Tibial artery (tissue), 4 donors: ENCODE measurements around the gene ELMOD1.
"Not testable (repeated sequence)": the region's sequence is repeated elsewhere in the genome, so short reads cannot be mapped to it uniquely, and the experiment has no call there.

Experiments used
- DNase-seq, 2 donors: peaks; one replicate each; pipeline ENCODE4 v3.0.0-alpha.2; 2019
- H3K27ac ChIP-seq, 2 donors: fragments of 200-600 bp; sonication (generic) in 1 of 2; 1 replicate in 1 of 2; 2 replicates in 1 of 2; pipeline ENCODE4 v1.5.1; 2018 to 2019; ENCODE audit warnings: mild to moderate bottlenecking in 1 of 2
- H3K27me3 ChIP-seq, 2 donors: fragments of 200-600 bp; sonication (generic) in 1 of 2; one replicate each; pipeline versions ENCODE4 v1.5.1 to v1.6.0; 2016 to 2019
- H3K36me3 ChIP-seq, 3 donors: fragments of 200-600 bp; sonication (generic) in 2 of 3; one replicate each; pipeline ENCODE4 v1.5.1; 2016 to 2019; ENCODE audit warnings: mild to moderate bottlenecking in 2 of 3
- H3K4me1 ChIP-seq, 4 donors: fragments of 200-600 bp; sonication (generic) in 2 of 4; 1 replicate in 3 of 4; 2 replicates in 1 of 4; pipeline ENCODE4 v1.5.1; 2016 to 2019
- H3K4me3 ChIP-seq, 2 donors: fragments of 200-600 bp; sonication (generic) in 1 of 2; 1 replicate in 1 of 2; 2 replicates in 1 of 2; pipeline ENCODE4 v1.5.1; 2018 to 2019; ENCODE audit warnings: mild to moderate bottlenecking in 2 of 2
- H3K9me3 ChIP-seq, 3 donors: fragments of 200-600 bp; sonication (generic) in 1 of 3; one replicate each; pipeline ENCODE4 v1.5.1; 2016 to 2019
- intact Hi-C: fragments of 100-400 bp; cut with DNase I; formaldehyde crosslinking; loops from one replicate; pipeline ENCODE4 v1.15.0; 2023; ENCODE audit warnings: low total_unique reads
- TF ChIP-seq, protein P1 (sequence below), 2 experiments: fragments of 200-600 bp in 1 of 2; fragments of 450-650 bp in 1 of 2; IDR thresholded peaks; one replicate each; pipeline ENCODE4 v1.5.1; 2017 to 2019; ENCODE audit warnings: antibody characterized with exemption in 2 of 2, mild to moderate bottlenecking in 1 of 2, moderate library complexity in 1 of 2

Gene ELMOD1

DNA sequence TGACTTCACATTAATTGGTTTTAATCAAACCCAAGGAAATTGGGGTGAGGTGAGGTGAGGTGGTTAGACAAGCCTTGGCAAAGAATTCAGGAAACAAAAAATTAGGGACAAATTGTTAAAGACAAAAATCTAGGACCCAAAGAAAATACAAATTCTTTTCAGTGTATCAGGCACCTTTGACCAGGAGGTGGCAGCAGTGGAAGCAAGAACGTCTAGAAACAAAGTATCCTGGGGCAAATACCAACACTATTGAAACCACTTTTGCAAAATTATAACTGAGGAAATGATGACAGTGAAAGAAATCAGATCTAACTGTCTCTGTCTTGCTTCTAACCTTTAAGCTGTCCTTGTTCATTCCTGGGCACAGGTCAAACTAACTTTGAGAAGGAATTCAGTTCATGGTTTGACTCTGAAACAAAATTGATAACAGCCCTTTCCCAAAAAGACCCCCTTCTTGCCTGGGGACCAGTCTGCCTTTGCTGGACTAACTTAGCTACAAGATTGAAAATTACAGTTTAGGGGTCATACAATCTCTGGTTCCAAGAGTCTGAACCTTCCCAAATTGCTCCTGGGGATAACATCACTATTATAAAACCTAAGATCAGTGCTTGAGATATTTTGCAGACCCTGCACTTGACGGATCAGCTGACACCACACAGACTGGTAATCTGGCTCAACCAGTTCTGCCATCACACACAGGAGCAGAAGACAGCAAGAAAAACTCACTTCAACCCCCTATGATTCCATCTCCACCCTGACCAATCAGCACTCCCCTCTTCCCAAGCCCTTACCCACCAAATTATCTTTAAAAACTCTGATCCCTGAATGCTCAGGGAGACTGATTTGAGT lies 14.2 kb upstream of the ELMOD1 start:
- not testable (repeated sequence) for H3K9me3 ChIP-seq, H3K4me1 ChIP-seq, H3K36me3 ChIP-seq, H3K4me3 ChIP-seq, H3K27me3 ChIP-seq, H3K27ac ChIP-seq
- TF ChIP-seq, protein P1, sequence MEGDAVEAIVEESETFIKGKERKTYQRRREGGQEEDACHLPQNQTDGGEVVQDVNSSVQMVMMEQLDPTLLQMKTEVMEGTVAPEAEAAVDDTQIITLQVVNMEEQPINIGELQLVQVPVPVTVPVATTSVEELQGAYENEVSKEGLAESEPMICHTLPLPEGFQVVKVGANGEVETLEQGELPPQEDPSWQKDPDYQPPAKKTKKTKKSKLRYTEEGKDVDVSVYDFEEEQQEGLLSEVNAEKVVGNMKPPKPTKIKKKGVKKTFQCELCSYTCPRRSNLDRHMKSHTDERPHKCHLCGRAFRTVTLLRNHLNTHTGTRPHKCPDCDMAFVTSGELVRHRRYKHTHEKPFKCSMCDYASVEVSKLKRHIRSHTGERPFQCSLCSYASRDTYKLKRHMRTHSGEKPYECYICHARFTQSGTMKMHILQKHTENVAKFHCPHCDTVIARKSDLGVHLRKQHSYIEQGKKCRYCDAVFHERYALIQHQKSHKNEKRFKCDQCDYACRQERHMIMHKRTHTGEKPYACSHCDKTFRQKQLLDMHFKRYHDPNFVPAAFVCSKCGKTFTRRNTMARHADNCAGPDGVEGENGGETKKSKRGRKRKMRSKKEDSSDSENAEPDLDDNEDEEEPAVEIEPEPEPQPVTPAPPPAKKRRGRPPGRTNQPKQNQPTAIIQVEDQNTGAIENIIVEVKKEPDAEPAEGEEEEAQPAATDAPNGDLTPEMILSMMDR (IDR thresholded peaks at IDR 0.05), result peak; percentile 65 to 70
- DNase-seq, result peak in 1 of 2 donors; percentile 46
- intact Hi-C loops, result loop anchor here (5.0 kb wide), 1 partner anchor 111 kb away; no protein-coding TSS in a partner anchor

DNA sequence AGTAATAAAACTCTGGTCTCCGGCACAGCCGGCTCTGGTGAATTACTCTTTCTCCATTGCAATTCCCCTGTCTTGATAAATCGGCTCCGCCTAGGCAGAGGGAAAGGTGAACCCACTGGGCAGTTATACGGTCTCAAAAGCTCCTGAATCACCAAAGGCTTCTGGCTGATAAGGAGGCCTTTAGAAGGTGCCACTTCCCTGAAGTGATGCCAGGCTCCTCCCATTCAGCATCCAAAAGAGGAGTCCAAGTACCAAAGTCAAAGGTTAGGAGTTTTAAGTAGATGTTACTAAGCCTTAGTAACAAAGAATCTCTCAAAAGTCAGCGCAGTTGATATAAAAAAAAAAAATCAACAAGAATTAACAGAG lies 13.6 kb upstream of the ELMOD1 start:
- H3K9me3 ChIP-seq, result no peaks in the 10 kb centered on the region
- intact Hi-C loops, result loop anchor here (5.0 kb wide), 1 partner anchor 110 kb away; no protein-coding TSS in a partner anchor
- no peak for DNase-seq

DNA sequence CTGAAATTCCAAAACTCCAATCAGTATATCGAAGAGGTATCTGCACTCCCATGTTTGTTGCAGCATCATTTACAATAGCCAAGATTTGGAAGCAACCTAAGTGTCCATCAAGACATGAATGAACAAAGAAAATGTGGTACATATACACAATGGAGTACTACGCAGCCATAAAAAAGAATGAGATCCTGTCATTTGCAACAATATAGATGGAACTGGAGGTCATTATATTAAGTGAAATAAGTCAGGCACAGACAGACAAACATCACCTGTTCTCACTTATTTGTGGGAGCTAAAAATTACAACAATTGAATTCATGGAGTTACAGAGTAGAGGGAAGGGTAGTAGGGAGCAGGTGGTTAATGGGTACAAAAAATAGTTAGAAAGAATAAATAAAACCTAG lies 11.8 kb upstream of the ELMOD1 start:
- DNase-seq, H3K4me3 ChIP-seq, H3K27ac ChIP-seq, H3K9me3 ChIP-seq, H3K27me3 ChIP-seq, H3K36me3 ChIP-seq, H3K4me1 ChIP-seq: not testable (repeated sequence)
- intact Hi-C loops, result loop anchor here (5.0 kb wide), 1 partner anchor 108 kb away; no protein-coding TSS in a partner anchor

More for the DNA sequence above, 13.6 kb upstream of the ELMOD1 start:
- TF ChIP-seq, protein P1 (IDR thresholded peaks at IDR 0.05), result no peak
- Histone ChIP-seq H3K27ac (no peak overlapping the region), H3K27me3 (peaks cover 0 to 5% of the 10 kb centered on the region in 2 donors), H3K4me3 (no peak overlapping the region), H3K36me3 (no peaks in the 10 kb centered on the region), H3K4me1 (no peaks in the 10 kb centered on the region)

DNA sequence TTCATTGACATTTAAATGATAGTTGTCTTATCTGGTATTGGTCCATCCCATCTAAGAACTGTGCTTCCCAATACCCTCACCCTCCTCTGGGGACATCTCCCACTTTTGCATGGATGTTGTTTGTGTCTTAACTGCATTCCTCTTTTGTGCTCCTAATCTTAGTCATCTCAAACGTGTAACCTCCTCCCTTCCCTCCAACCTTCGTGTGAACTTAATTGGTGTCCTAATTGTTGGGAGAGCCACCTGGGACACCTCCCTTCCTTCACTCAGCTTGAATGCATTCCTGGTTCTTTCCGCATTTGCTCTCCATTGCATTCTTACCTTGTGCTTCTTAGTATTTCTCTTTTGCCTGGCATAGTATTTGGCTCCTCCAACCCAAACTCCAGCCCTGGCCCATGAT lies 9.8 kb upstream of the ELMOD1 start:
- TF ChIP-seq, protein P1 (IDR thresholded peaks at IDR 0.05), result no peak
- Histone ChIP-seq H3K9me3 (no peaks in the 10 kb centered on the region), H3K4me3 (no peak overlapping the region), H3K4me1 (no peaks in the 10 kb centered on the region), H3K36me3 (no peaks in the 10 kb centered on the region), H3K27ac (no peak overlapping the region), H3K27me3 (peaks cover 0 to 9% of the 10 kb centered on the region in 2 donors)
- intact Hi-C loops, result no loop called here
- DNase-seq, result no peak

DNA sequence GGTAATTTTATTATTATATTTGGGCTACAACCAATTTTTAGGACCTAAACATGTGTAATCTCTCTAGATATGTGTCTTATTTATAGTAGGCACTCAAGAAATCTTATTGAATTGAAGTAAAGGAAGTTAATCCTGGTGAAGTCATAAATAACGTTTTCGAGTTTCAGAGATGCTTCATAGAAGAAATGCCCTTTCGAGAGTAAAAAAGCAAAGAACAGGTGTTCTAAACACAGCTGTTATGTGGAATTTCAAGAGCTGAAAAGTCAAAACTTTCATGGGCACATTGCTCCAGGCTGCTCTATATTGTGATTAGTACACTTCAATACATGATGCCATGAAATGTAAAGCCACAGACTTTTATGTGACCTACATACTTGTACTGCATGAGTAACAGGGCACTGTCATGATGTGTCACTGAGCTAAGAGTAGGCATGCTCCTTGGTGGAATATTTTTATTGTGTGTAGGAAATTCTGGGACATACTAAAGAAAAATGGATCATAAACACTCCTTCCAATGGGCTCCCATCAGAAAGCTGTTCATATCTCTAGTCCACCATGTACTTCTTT lies 7.2 kb upstream of the ELMOD1 start:
- TF ChIP-seq, protein P1 (IDR thresholded peaks at IDR 0.05), result no peak
- no peaks in the 10 kb centered on the region for H3K36me3 ChIP-seq

DNA sequence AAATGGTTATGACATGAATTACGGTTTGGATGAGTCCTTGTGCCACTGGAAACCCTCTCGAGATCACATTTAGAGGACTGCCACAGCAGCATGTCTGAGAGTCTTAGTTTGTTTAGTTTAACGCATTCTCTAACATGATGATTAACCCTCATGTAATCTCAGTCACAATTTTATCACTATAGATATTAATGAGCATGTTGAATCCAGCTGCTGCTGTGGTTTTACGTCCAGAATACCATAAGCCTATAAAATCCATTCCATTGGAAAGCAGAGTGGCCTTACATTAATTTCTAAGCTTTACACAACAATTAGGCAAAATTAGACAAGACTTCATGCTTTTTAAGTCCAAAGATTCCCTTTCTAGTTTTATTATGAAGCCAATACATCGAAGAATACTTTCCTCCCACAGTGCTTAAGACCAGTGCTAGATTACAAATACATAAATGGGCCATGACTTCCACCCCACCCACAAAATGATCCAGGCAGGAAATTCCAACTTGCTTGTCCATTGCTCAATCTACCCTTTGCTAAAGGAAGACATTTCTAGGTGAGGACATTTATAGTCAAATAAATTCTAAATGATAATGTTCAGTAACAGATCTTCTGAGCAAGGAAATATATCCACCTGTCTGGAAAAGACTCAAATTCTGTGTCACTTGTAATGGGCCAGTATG lies 3.5 kb upstream of the ELMOD1 start:
- no peak overlapping the region for H3K4me3 ChIP-seq
- H3K9me3 ChIP-seq, result no peaks in the 10 kb centered on the region
- no peak for DNase-seq
- H3K4me1 ChIP-seq, result peaks cover 0 to 27% (median 20%) of the 10 kb centered on the region in 4 donors
- H3K27me3 ChIP-seq, result peaks cover 0 to 32% of the 10 kb centered on the region in 2 donors
- H3K36me3 ChIP-seq, result no peaks in the 10 kb centered on the region
- TF ChIP-seq, protein P1 (IDR thresholded peaks at IDR 0.05), result no peak
- intact Hi-C loops, result no loop called here
- H3K27ac ChIP-seq, result no peak overlapping the region

More for the DNA sequence above, 7.2 kb upstream of the ELMOD1 start:
- Histone ChIP-seq H3K4me1 (no peaks in the 10 kb centered on the region), H3K27me3 (peaks cover 0 to 15% of the 10 kb centered on the region in 2 donors), H3K4me3 (no peak overlapping the region), H3K27ac (no peak overlapping the region), H3K9me3 (no peaks in the 10 kb centered on the region)
- DNase-seq, result no peak
- intact Hi-C loops, result no loop called here
